Thyroid gland (tissue), 4 donors: ENCODE data around the gene PRKCZ.

Experiments
- POLR2A ChIP-seq, 2 donors: fragments of 450-650 bp; IDR thresholded peaks; one replicate each; pipeline ENCODE4 v1.6.1; 2017; ENCODE audit warnings: antibody characterized with exemption in 2 of 2, mild to moderate bottlenecking in 2 of 2, moderate library complexity in 1 of 2
- TF ChIP-seq, protein P1 (sequence below), 6 experiments: fragments of 200-600 bp in 3 of 6; fragments of 450-650 bp in 3 of 6; sonication (generic) in 3 of 6; IDR thresholded peaks; one replicate each; pipeline ENCODE4 v1.5.1; 2016 to 2019; ENCODE audit warnings: antibody characterized with exemption in 6 of 6, mild to moderate bottlenecking in 2 of 6, inconsistent platforms in 1 of 6, moderate library complexity in 1 of 6

DNA sequence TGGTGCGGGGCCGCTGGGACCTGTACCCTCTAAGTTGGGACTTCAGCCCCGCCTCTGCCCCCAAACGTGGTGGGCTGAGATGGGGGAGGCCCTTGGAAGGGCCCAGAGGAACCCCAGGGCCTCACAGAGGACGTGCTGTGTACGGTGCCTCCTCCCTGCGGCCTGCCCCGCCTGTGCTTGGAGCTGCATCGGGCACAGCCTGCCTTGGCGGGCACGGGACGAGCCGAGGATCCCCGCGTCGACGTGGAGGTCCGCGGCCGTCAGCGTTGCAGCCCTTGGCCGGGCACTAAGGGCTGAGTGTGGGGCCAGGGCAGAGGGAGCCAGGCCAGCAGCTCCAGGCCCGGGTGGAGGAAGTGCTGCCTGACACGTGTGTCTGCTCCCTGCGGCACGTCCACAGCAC, 43.4 kb downstream of the PRKCZ start:
- TF ChIP-seq, protein P1, sequence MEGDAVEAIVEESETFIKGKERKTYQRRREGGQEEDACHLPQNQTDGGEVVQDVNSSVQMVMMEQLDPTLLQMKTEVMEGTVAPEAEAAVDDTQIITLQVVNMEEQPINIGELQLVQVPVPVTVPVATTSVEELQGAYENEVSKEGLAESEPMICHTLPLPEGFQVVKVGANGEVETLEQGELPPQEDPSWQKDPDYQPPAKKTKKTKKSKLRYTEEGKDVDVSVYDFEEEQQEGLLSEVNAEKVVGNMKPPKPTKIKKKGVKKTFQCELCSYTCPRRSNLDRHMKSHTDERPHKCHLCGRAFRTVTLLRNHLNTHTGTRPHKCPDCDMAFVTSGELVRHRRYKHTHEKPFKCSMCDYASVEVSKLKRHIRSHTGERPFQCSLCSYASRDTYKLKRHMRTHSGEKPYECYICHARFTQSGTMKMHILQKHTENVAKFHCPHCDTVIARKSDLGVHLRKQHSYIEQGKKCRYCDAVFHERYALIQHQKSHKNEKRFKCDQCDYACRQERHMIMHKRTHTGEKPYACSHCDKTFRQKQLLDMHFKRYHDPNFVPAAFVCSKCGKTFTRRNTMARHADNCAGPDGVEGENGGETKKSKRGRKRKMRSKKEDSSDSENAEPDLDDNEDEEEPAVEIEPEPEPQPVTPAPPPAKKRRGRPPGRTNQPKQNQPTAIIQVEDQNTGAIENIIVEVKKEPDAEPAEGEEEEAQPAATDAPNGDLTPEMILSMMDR (IDR thresholded peaks at IDR 0.05), result no peak
- no peak for TF ChIP-seq POLR2A (IDR thresholded peaks at IDR 0.05)
